ENCODE measurements around the gene ALDH7A1. TPM values are rescaled to one million over a fixed set of nuclear protein-coding genes. Genes with fewer than 3 reads are reported as not detected.

Gene ALDH7A1
- total and polyA plus RNA-seq, 10 of the 15 experiments (the other 5 are each of a cell fraction or from before 2014, with no cell fraction given): 0.18 to 1.0 (median 0.41) TPM; not detected in 1

GRCh38 chr5:126536874-126537273 is 58.1 kb downstream of the ALDH7A1 start:
- no peak overlapping the region for H2AFZ ChIP-seq (ENCODE audit: control insufficient read depth, low read depth, low read length)
- H3K79me2 ChIP-seq (ENCODE audit: control insufficient read depth, insufficient read depth, low read length): no peaks in the 10 kb centered on the region
- H3K36me3 ChIP-seq (ENCODE audit: control insufficient read depth in 2 of 2, insufficient read depth in 2 of 2, low read length in 1 of 2): no peaks in the 10 kb centered on the region
- BruUV-seq (replicated peaks): no TSS peak
- RAD21 ChIA-PET (ENCODE audit: unreplicated experiment): interaction anchor here (3.2 kb wide), 1 partner anchor 198 kb away, joined by 9 read pairs; no protein-coding TSS in a partner anchor
- H3K9me3 ChIP-seq (replicated peaks; ENCODE audit: control insufficient read depth, insufficient read depth, low read length): no peaks in the 10 kb centered on the region; the same call in 2 of the 3 replicates
- no peak overlapping the region for H3K9ac ChIP-seq (ENCODE audit: control insufficient read depth, insufficient read depth, low read length)
- no peak overlapping the region for H3K4me2 ChIP-seq (ENCODE audit: control insufficient read depth, insufficient read depth)
- FAIRE-seq (no peak), ATAC-seq (no peak), DNase-seq (ENCODE audit: low read depth, low spot score) (no peak)
- no peaks in the 10 kb centered on the region for H4K20me1 ChIP-seq (ENCODE audit: control insufficient read depth, insufficient read depth)
- no peaks in the 10 kb centered on the region for H3K4me1 ChIP-seq (ENCODE audit: control insufficient read depth, insufficient read depth, low read length)
- TF ChIP-seq SKIL (IDR thresholded peaks at IDR 0.05; ENCODE audit: low read depth, poor library complexity, severe bottlenecking): no peak
- TF ChIP-seq FOXM1 (IDR thresholded peaks at IDR 0.05; ENCODE audit: low read depth, low read length): no peak
- TF ChIP-seq POU2F2 (IDR thresholded peaks at IDR 0.05; ENCODE audit: borderline replicate concordance, low read depth, low read length): no peak
- no peak for TF ChIP-seq ZBTB11 (CRISPR knock-in tag; IDR thresholded peaks at IDR 0.05)
- TF ChIP-seq MAX (IDR thresholded peaks at IDR 0.05; ENCODE audit: low read depth, low read length): no peak
- no peak for TF ChIP-seq HSF1 (IDR thresholded peaks at IDR 0.05; ENCODE audit: low read depth, low read length)
- POLR2A ChIA-PET: no interaction called here
- CTCF ChIA-PET: interaction anchor here (1.3 to 11.8 kb wide), 3 partner anchors 180 to 199 kb away, joined by 5 to 136 read pairs (median 21); no protein-coding TSS in a partner anchor
- in situ Hi-C loops (cut with MboI): loop anchor here (5.0 kb wide), 1 partner anchor 185 kb away; no protein-coding TSS in a partner anchor
- H3K4me3 ChIP-seq: no peak overlapping the region
- SMC1A ChIA-PET (ENCODE audit: uncharacterized antibody, unreplicated experiment): interaction anchor here (1.9 kb wide), 1 partner anchor 183 kb away, joined by 6 read pairs; no protein-coding TSS in a partner anchor
- WGBS (ENCODE audit: insufficient coverage, insufficient replicate concordance, low lambda C conversion rate, missing lambda C conversion rate): 10% methylated on average over 3 of the region's 3 CpGs
- H3K27ac ChIP-seq (ENCODE audit: control insufficient read depth, insufficient read depth): no peak overlapping the region
- no peaks in the 10 kb centered on the region for H3K27me3 ChIP-seq (replicated peaks in 1 of 2; ENCODE audit: control insufficient read depth in 2 of 2, insufficient read depth in 2 of 2, low read length in 1 of 2)
- intact Hi-C loops (cut with micrococcal nuclease; ENCODE audit: unreplicated experiment): loop anchor here (5.0 kb wide), 1 partner anchor 35 kb away; no protein-coding TSS in a partner anchor
